ENCODE results near the gene GNAO1.

Gene GNAO1

GRCh38 chr16:56262148-56262547 lies 70.9 kb downstream of the GNAO1 start:
- no peaks in the 10 kb centered on the region for H3K36me3 Mint-ChIP-seq (ENCODE audit: low read depth)
- H3K4me1 Mint-ChIP-seq (ENCODE audit: low read depth): peaks cover 33% of the 10 kb centered on the region
- no peaks in the 10 kb centered on the region for H3K9me3 Mint-ChIP-seq
- H3K27ac Mint-ChIP-seq: peak overlapping the region; percentile 50
- DNase-seq: peak; percentile 53
- no peaks in the 10 kb centered on the region for H3K27me3 Mint-ChIP-seq
- H3K4me3 Mint-ChIP-seq: peak overlapping the region; percentile 32

DNA sequence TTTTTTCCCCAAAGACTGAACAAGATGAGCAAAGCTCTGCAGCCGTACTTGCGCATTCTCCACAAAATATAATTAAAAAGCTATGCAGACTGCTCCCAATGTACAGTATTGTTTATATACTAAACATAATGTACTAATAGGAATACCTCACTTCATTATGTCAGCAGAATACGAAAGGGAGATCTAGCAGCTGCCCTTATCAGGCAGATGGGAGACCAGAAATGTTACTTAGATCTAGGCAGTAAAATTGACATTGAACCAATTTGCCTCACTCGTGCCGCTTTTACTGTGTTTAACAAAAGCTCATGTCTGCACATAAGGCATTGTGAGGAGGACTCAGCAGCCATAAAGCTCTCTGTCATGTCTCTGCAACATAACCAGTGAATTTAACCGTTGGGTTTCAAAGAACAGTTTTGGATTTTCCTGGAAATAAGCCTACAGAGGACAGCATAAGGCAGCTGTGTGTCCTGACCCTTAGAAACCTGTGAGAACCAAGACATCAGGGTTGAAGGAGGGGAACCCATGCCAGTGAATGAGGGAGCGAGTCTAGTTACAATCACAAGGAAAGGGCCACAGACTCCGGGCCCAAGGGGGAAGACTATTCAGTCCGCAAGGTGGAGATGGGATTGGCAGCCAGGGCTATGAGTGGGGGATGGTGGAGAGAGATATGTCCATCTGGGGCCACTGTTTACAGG lies 71.4 kb downstream of the GNAO1 start:
- Mint-ChIP-seq H3K27ac (peak overlapping the region; percentile 36), H3K27me3 (no peaks in the 10 kb centered on the region), H3K4me3 (no peak overlapping the region), H3K9me3 (no peaks in the 10 kb centered on the region), H3K36me3 (ENCODE audit: low read depth) (no peaks in the 10 kb centered on the region), H3K4me1 (ENCODE audit: low read depth) (peaks cover 33% of the 10 kb centered on the region)
- no peak for DNase-seq

DNA sequence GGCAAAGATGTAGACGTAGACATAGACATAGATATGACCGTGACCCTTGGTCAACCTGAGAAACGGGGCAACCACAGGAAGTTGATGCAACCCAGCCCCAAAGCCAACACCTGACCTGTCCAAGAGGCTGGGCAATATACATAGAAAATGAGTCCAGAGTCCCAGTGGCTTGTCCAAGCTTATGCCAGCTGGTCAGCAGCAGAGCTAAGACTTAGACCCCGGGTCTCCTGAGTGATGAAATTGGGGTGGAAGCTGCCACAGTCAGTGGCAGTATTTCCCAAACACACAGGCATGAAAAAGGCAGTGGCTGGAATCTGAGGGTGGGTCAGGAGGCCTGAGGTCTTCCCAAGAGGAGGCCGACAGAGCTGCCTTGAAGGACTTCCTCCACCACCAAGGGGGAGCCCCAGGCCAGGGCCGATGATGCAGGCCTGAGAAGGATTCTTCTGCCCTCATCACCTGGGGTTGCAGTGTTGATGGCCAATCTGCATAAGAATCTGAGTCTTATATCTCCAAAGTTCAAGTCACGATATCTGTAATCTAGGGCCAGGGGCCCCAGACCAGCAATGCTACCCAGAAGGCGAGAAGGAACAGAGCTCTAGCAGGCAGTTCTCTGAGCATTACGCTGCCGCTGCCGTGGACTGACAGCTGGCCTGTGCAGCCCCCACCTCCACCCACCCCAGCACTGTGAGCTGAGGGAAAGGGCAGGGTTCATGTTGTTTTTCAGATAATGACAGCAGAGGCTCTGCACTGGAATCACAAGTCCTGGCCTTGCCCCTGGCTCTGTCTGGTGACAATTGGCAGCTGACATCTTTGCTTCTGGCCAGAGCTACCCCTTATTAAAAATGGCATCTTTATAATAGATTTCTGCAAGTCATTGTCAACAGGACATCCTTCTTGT lies 72.7 kb downstream of the GNAO1 start:
- no peaks in the 10 kb centered on the region for H3K36me3 Mint-ChIP-seq (ENCODE audit: low read depth)
- no peak for DNase-seq
- H3K4me3 Mint-ChIP-seq: no peak overlapping the region
- H3K27ac Mint-ChIP-seq: no peak overlapping the region
- H3K27me3 Mint-ChIP-seq: no peaks in the 10 kb centered on the region
- no peaks in the 10 kb centered on the region for H3K9me3 Mint-ChIP-seq
- H3K4me1 Mint-ChIP-seq (ENCODE audit: low read depth): peaks cover 33% of the 10 kb centered on the region

GRCh38 chr16:56264609-56264972 lies 73.3 kb downstream of the GNAO1 start:
- H3K27ac Mint-ChIP-seq: no peak overlapping the region
- no peaks in the 10 kb centered on the region for H3K27me3 Mint-ChIP-seq
- no peak for DNase-seq
- no peaks in the 10 kb centered on the region for H3K9me3 Mint-ChIP-seq
- no peaks in the 10 kb centered on the region for H3K36me3 Mint-ChIP-seq (ENCODE audit: low read depth)
- H3K4me1 Mint-ChIP-seq (ENCODE audit: low read depth): peaks cover 33% of the 10 kb centered on the region
- no peak overlapping the region for H3K4me3 Mint-ChIP-seq

DNA sequence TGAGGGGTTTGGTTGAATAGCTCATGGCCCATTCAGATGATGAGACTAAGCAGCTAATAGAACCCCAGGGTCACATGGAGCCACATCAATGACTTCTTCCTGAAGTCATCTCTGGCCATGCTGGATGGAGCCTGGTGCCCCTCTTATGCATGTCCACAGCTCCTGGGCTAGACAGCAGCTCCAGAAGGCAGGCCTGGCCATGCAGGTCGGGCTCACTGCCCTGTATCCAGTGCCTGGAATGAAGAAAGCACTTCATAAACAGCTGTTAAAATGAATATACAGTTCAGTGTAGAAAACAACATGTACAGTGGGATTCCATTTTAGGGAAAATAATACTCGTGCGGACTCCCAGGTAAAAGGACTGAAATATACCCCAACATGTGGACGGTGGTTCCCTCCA lies 73.9 kb downstream of the GNAO1 start:
- H3K27me3 Mint-ChIP-seq: no peaks in the 10 kb centered on the region
- DNase-seq: no peak
- peaks cover 33% of the 10 kb centered on the region for H3K4me1 Mint-ChIP-seq (ENCODE audit: low read depth)
- H3K36me3 Mint-ChIP-seq (ENCODE audit: low read depth): no peaks in the 10 kb centered on the region
- no peak overlapping the region for H3K27ac Mint-ChIP-seq
- no peaks in the 10 kb centered on the region for H3K9me3 Mint-ChIP-seq
- H3K4me3 Mint-ChIP-seq: no peak overlapping the region

- H3K27ac Mint-ChIP-seq: peak overlapping the region; percentile 13
Observed at GRCh38 chr16:56265746-56266145, 74.5 kb downstream of the GNAO1 start.

DNA sequence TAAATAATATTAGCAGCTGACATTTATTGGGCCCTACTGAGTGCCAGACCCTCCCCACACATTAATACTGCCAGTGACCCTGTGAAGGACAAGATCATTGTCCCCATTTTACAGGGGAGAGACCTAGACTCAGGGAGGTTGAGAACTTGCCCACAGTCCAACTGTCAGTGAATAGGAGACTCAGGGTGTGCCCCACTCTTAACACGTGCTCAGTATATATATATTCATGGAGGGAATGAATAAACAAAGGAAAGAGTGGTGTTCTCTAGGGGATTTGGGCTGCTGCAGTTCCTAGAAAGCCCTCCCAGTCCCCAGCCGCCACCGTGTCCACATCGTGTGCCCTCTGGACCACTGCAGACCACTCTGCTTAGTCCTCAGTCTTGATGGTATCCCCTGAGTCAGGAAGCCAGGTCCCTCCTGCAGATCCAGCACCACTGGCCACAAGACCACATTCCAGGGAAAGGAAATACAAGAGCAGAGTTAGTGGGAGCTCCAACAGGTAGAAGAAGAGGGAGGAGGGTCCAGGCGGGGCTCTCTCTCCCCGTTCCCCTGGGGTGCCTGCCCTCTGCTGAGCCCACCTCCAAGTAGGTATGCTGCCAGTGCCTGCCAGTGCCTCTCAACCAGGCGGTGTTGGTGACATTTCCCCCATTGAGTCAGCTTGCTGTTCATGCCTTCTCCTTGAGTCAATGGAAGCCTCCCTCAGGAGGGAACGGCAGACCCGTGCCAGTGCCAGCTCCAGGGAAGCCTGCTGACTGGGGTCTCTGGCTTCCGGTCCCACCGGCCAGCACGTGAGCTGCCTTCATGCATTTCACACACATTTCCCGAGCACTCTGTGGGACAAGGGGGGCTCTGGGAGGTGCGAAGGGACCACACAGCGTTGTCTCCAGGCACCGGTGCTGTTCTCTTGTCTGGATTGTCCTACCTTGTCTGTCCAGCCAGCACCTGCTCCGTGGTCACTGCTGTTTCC lies 75.6 kb downstream of the GNAO1 start:
- H3K27me3 Mint-ChIP-seq: no peaks in the 10 kb centered on the region
- no peak overlapping the region for H3K27ac Mint-ChIP-seq
- no peak overlapping the region for H3K4me3 Mint-ChIP-seq
- H3K9me3 Mint-ChIP-seq: no peaks in the 10 kb centered on the region
- H3K4me1 Mint-ChIP-seq (ENCODE audit: low read depth): peaks cover 24% of the 10 kb centered on the region
- H3K36me3 Mint-ChIP-seq (ENCODE audit: low read depth): no peaks in the 10 kb centered on the region
- no peak for DNase-seq

More at GRCh38 chr16:56265746-56266145, 74.5 kb downstream of the GNAO1 start:
- Mint-ChIP-seq H3K4me1 (ENCODE audit: low read depth) (peaks cover 33% of the 10 kb centered on the region), H3K4me3 (no peak overlapping the region), H3K9me3 (no peaks in the 10 kb centered on the region), H3K27me3 (no peaks in the 10 kb centered on the region), H3K36me3 (ENCODE audit: low read depth) (no peaks in the 10 kb centered on the region)
- no peak for DNase-seq

DNA sequence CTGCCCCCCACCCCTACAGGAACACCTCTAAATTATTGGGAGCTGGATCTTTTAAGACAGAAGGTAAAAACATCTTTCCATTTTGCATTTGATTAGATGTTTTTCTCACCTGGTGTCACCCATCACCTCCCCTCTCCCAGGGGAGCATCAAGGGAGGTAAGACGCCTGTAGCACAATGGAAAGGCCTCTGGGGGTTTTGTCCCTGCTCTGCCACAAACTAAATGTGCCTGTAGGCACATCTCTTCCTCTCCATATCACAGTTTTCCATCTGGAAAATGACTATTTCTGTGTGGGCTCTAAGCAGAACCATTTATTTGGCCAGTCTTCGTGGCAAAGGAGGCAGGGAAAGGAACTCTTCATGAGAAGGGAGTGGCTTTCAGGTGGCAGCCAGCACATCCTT lies 76.6 kb downstream of the GNAO1 start:
- Mint-ChIP-seq H3K36me3 (ENCODE audit: low read depth) (no peaks in the 10 kb centered on the region), H3K27ac (no peak overlapping the region), H3K4me1 (ENCODE audit: low read depth) (peaks cover 14% of the 10 kb centered on the region), H3K4me3 (no peak overlapping the region), H3K9me3 (no peaks in the 10 kb centered on the region), H3K27me3 (no peaks in the 10 kb centered on the region)
- DNase-seq: no peak

DNA sequence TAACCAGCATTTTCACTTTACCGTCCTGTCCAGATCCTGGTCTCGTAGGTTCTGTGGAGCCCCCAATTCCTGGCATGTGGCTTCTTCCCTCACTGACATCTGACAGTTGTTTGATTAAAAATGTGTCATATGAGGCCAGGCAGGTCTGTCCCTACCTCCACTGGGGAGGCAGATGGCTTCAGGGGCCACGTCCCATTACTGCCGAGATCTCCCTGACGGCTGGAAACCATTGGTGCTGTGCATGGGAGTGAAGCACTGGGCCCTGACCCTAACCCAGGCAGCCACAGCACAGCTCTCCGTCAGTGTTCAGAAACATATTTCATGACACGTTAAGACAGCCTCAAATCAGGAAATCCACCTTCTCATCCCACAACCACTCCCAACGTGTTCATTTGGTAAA lies 77.5 kb downstream of the GNAO1 start:
- Mint-ChIP-seq H3K27ac (no peak overlapping the region), H3K4me3 (no peak overlapping the region), H3K9me3 (no peaks in the 10 kb centered on the region), H3K27me3 (no peaks in the 10 kb centered on the region), H3K36me3 (ENCODE audit: low read depth) (no peaks in the 10 kb centered on the region), H3K4me1 (ENCODE audit: low read depth) (peaks cover 5% of the 10 kb centered on the region)
- no peak for DNase-seq

DNA sequence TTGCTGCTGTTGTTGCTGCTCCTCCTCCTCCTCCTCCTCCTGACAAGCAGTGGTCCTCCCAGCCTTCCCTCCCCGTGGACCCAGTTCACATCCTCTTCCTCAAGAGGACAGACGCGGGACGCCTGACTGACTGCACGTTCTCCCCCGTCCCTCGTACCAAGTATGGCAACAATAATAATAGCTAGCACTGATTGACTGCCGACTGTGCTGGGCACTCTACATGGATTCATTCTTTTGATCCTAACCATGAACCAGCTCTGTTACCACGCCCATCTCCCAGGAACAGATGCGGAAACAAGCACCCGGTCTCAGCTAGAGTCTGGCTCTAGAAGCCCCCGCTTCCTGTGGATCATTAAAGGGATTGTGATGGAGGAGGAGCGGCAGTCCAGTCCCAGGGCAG lies 78.0 kb downstream of the GNAO1 start:
- Mint-ChIP-seq H3K36me3 (ENCODE audit: low read depth) (no peaks in the 10 kb centered on the region), H3K4me3 (no peak overlapping the region), H3K27ac (no peak overlapping the region), H3K27me3 (peaks cover 4% of the 10 kb centered on the region), H3K9me3 (no peaks in the 10 kb centered on the region), H3K4me1 (ENCODE audit: low read depth) (peaks cover 3% of the 10 kb centered on the region)
- no peak for DNase-seq

DNA sequence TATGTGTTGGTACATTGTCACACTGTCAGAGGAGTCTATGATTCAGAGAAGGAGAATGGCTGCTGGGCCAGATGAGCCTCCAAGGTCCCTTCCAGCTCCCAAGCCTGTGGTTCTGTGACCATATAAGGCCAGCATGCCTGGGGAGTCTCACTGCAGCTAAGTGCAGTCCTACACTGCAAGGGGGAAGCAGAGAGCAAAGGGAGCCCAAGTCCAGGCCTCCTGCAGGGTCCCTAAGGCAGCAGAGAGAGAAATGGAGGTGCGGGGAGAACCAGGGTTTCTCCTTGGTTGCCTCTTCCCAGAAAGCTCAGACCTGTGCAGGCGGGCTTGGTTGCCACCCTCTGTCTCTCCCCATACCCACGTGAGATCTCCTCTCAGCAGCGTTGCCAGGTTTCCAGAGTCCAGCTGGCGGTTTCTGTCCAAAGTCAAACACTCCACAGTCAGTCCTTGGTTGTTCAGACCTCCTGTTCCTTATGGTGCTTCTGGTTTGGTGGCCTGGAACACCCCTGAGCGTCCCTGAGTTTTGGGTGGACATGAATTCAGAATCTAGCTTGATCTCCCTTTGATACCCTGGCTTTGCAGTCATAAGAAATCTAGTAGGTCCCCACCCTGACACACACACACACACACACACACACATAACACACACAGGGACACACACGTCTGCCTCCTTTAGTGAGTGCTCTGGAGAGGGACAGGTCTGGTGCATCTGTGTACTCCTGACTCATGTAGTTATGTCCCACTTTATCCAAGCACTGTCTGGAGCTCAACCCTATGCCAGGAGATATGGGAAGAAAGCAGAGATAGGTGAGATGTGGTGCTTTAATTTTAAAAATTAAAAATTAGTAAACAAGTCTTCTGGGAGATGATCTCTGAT lies 78.8 kb downstream of the GNAO1 start:
- Mint-ChIP-seq H3K27ac (no peak overlapping the region), H3K36me3 (ENCODE audit: low read depth) (no peaks in the 10 kb centered on the region), H3K4me3 (no peak overlapping the region), H3K27me3 (peaks cover 9% of the 10 kb centered on the region), H3K4me1 (ENCODE audit: low read depth) (no peaks in the 10 kb centered on the region), H3K9me3 (no peaks in the 10 kb centered on the region)
- no peak for DNase-seq

DNA sequence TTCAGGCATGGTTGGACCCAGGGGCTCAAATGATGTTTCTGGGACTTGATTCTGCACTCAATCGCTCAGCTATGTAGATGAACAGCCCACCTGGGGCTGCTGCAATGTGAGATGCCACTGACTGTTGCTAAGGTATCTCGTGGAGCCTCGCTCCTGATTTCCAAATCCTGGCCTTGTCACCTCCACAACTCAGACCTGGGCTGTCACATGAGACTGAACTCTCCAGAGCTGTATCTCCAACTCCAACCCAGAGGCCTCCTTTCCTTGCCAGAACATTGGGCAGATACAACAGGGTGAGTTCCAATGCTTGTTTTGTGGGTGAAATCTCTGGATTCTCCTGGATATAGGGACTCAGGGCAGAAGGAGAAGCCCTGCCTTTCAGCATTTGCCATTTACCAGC lies 79.5 kb downstream of the GNAO1 start:
- Mint-ChIP-seq H3K27ac (no peak overlapping the region), H3K36me3 (ENCODE audit: low read depth) (no peaks in the 10 kb centered on the region), H3K4me3 (no peak overlapping the region), H3K9me3 (no peaks in the 10 kb centered on the region), H3K4me1 (ENCODE audit: low read depth) (no peaks in the 10 kb centered on the region), H3K27me3 (peaks cover 12% of the 10 kb centered on the region)
- no peak for DNase-seq

- Mint-ChIP-seq H3K4me3 (no peak overlapping the region), H3K27me3 (peaks cover 12% of the 10 kb centered on the region), H3K4me1 (ENCODE audit: low read depth) (peaks cover under 1% of the 10 kb centered on the region)
Observed at GRCh38 chr16:56272583-56272894, 81.2 kb downstream of the GNAO1 start.

DNA sequence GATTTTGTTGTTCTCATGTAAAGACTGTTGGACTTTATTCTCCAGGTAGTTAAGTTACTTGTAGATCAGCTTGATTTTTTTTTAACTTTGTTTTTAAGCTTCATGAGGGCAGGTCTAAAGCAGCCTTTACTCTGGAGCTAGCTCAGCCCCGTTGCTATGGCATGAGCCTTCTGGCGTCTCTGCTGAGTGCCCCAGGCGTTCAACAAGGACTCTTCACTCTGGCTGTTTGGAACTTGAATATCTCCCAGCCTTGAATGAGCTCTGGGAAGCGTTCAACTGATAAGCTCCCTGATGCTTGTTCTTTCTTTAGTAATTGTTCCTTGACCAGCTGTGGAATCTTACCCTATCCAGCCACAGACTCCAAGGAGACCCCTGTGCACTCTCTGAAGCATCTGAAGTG lies 82.3 kb downstream of the GNAO1 start:
- no peaks in the 10 kb centered on the region for H3K9me3 Mint-ChIP-seq
- peaks cover 12% of the 10 kb centered on the region for H3K27me3 Mint-ChIP-seq
- no peaks in the 10 kb centered on the region for H3K36me3 Mint-ChIP-seq (ENCODE audit: low read depth)
- H3K4me3 Mint-ChIP-seq: no peak overlapping the region
- no peak overlapping the region for H3K27ac Mint-ChIP-seq
- no peak for DNase-seq
- peaks cover 5% of the 10 kb centered on the region for H3K4me1 Mint-ChIP-seq (ENCODE audit: low read depth)

More at GRCh38 chr16:56272583-56272894, 81.2 kb downstream of the GNAO1 start:
- no peaks in the 10 kb centered on the region for H3K36me3 Mint-ChIP-seq (ENCODE audit: low read depth)
- no peak for DNase-seq
- no peaks in the 10 kb centered on the region for H3K9me3 Mint-ChIP-seq
- no peak overlapping the region for H3K27ac Mint-ChIP-seq

All from activated T-cell treated with anti-CD3 and anti-CD28 coated beads, Interleukin-2, amount 50 U/mL, for 24 hours (primary cell).